NCI-H1092 treated with DMSO at 0.1 percent for 48 hours (cell line): ENCODE measurements around the gene GMEB2.
A peak's percentile ranks its signal among the peaks of the same experiment; 100 is the strongest.
"Not testable (repeated sequence)": the region's sequence is repeated elsewhere in the genome, so short reads cannot be mapped to it uniquely, and the experiment has no call there.

ENCODE experiments used
- DNase-seq: peaks from one replicate; lab custom pipeline; 2025; lab: John Stamatoyannopoulos, UW

Gene GMEB2

GRCh38 chr20:63639093-63639975, 12.4 kb upstream of the GMEB2 start:
- DNase-seq: no peak

DNA sequence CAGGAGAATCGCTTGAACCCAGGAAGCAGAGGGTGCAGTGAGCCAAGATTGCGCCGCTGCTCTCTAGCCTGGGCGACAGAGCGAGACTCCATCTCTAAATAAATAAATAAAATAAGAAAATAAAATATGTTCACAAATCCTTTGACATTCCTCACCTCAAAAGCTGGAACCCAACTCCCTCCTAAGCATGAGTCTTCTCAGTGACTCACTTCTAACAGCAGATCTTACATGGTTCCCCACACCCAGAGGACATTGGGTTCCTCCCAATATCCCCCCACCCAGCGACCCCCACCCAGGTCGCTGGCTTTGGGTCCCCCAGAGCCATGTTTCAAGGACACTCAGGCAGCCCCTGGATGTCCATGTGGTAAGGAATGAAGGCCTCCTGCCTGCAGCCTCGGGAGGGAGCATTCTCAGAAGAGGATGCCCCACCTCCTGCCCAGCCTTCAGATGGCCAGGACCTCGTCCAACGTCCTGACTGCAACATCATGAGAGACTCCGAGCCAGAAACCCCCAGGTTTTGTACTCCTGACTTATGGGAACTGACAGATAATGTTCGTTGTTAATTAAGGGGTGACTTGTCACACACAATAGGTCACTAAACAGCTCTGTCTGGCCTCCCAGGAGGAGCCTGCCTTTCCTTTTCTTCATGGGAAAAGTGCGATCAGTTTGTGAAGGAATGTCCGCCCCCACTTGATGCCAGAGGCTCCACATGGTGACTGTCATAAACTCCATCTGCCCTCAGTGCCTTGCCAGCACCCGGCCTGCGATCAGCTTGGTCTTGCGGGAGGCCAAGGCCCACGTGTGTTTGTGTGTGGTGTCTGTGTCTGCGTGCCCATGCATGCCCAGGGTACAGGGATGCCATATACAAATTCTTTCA, 10.1 kb upstream of the GMEB2 start:
- DNase-seq: no peak

DNA sequence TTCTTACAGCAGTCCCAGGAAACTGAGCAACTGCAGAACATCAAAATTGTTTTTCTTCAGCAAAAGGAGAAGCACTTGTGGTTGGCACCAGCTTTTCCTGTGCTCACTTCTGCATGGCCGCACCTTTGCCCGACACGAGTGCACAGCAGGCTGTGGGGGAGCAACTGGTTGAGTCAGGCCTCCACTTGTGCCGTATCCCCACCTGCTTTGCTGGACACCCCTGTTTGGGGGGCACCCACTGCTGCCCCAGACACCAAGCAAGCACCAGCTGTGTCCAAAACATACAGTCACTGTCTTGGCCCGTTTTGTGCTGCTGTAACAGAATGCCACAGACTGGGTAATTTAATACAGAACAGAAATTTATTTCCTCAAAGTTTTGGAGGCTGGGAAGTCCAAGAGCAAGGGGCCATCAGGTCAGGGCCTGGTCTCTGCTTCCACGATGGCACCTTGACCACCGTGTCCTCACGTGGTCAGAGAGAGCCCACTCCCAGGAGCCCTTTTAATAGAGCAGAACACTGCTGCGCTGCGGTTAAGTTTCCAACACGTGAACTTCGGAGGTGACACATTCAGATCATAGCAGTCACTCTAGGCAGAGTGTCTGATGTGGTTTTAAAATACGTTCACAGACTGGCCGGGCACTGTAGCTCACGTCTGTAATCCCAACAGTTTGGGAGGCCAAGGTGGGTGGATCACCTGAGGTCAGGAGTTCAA, 8.7 kb upstream of the GMEB2 start:
- no peak for DNase-seq

DNA sequence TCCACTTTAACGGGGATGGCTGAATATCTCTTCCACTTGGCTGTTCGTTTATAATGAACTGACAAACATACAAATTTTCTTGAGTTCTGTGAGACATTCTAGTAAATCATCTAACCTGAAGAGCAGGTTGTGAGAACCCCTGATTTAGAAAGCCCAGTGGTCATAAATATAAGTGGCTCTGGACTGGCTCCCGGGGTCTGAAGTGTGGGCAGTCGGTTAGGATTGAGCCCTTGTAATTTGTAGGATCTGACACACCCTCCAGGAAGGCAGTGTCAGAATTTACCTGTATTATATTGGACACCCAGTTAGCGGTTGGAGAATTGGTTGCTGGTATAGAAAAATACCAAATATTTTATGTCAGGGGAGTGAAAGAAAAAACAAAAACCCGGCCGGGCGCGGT, 6.8 kb upstream of the GMEB2 start:
- no peak for DNase-seq

GRCh38 chr20:63631426-63631825, 4.5 kb upstream of the GMEB2 start:
- not testable (repeated sequence) for DNase-seq

DNA sequence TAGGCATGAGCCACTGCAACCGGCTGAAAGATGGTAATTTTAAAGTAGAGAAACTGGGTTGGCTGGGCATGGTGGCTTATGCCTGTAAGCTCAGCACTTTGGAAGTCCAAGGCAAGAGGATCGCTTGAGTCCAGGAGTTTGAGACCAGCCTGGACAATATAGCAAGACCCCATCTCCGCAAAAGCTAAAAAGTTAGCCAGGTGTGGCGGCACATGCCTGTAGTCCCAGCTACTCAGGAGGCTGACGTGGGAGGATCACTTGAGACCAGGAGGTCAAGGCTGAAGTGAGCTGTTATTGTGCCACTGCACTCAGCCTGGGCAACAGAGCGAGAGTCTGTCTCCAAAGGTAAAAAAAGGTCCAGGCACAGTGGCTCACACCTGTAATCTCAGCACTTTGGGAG, 4.1 kb upstream of the GMEB2 start:
- DNase-seq: not testable (repeated sequence)

GRCh38 chr20:63628246-63628975, 1.5 kb upstream of the GMEB2 start:
- DNase-seq: peak; percentile 77

- DNase-seq: no peak
Measured at GRCh38 chr20:63627751-63628245, 897 bp upstream of the GMEB2 start.

- peak; percentile 89 for DNase-seq
Measured at GRCh38 chr20:63627129-63627750, 339 bp upstream of the GMEB2 start.

GRCh38 chr20:63625771-63626423, 1.0 kb downstream of the GMEB2 start:
- peak; percentile 7 for DNase-seq

DNA sequence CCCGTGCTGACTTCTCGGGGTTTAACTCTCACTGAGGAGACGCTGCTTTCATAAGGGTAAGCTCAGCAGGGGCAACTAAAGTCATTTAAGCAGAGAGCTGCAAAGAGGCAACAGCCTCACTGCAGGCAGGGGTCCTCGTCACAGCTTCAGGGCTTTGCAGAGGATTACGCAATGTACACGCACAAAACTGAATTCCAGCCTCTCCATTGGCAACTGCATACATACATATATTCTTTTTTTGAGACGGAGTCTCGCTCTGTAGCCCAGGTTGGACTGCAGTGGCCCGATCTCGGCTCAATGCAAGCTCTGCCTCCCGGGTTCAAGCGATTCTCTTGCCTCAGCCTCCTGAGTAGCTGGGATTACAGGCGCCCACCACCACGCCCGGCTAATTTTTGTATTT, 2.4 kb downstream of the GMEB2 start:
- DNase-seq: no peak

GRCh38 chr20:63622732-63623131, 4.2 kb downstream of the GMEB2 start:
- no peak for DNase-seq

DNA sequence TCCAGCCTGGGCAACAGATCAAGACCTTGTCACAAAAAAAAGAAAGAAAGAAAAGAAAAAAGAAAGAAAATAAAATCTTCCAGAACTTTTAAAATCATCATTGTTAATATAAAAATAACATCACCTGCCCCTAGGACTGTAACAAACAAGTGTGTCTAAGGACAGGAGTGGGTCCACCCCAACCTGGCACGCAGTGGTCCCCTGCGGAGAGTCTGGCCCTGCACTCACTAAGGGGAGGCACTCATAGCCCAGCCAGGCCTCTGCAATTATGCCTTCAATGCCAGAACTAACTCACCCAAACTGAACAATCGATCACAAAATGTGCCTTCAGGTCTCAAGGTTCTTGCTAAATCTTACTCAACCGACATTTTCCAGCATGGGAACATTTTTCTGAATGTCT, 4.8 kb downstream of the GMEB2 start:
- no peak for DNase-seq

DNA sequence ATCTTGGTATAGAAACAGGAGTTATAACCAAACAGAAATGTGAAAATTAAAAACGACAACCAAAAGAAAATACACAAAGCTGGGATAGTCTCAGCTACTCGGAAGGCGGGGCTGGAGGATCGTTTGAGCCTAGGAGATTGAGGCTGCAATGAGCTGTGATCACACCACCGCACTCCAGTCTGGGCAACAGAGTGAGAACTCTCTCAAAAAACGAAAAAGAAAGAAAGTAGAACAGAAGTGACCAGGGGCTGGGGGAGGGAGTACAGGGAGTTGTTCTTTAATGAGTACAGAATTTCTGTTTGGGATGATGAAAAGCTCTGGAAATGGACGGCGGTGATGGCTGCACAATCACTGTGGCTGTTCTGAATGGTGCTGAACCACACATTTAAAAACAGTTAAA, 5.9 kb downstream of the GMEB2 start:
- no peak for DNase-seq

DNA sequence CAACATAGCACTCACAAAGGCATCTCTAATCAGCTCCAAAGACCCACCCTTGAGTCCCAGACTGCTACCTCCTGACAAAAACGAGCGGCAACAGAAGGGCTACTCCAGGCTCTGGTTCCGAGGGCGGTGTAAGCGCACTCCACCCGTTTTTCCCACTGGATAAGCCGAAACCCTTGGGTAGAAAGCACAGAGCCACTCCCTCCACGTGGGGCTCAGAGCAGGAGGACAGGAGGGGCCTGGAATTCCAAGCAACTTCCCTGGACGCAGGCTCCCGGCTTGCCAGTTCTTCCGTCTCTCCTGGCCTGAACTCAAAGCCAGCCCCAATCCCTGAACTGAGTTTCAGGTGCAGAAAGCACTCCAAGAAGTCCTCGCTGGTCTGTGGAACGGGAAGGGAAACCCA, 7.4 kb downstream of the GMEB2 start:
- DNase-seq: no peak

- no peak for DNase-seq
Measured at GRCh38 chr20:63619086-63619485, 7.8 kb downstream of the GMEB2 start.

- DNase-seq: no peak
Measured at GRCh38 chr20:63618291-63618980, 8.5 kb downstream of the GMEB2 start.

- no peak for DNase-seq
Measured at GRCh38 chr20:63617876-63618265, 9.0 kb downstream of the GMEB2 start.

DNA sequence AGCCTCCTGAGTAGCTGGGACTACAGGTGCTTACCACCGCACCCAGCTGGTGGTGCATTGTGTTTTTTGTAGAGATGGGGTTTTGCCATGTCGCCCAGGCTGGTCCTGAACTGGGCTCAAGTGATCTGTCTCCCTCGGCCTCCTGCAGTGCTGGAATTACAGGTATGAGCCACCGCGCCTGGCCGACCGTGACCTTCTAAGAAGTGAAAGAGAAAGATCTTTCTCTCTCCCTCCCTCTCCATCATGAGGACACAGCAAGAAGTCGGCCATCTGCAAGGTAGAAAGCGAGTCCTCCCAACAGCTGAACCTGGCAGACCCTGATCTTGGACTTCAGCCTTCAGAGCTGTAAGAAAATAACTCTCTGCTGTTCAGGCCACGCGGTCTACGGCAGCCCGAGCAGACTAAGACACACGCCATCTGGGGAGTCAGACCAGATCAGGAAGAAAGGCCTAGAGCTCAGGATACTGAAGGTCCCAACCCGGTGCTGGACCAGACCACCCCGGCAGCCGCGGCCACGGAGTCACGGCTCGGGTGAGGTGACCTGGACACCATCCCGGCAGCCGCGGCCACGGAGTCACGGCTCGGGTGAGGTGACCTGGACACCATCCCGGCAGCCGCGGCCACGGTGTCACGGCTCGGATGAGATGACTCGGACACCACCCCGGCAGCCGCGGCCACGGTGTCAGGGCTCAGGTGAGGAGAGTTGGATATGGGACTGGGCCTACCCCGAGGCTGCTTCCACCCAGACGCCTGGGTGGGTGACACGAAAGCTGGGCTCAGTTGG, 9.6 kb downstream of the GMEB2 start:
- DNase-seq: no peak
